ENCODE measurements around the gene ST6GALNAC5.

DNA sequence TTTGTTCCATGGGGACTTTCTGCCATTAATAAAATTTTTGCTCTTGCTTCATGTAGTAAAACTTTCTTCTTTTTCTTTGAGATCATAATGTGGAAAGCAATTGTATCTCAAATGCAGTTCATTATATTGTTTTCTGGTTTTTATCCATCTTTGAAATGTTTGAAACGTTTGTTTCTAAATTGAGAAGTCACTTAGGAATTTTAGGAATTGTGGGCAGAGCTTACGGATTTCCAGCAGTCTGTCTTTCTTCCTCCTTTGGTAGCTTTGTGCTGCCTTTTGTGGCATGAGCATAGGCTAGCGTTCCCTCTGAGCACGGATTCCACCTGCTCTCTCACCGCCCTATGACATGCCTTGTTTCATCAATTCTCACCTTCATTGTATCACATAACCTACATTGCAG is 2.9 kb upstream of the ST6GALNAC5 start:
- TF ChIP-seq POLR2A (IDR thresholded peaks at IDR 0.05; ENCODE audit: low read depth, low read length) (no peak), EP300 (IDR thresholded peaks at IDR 0.05; ENCODE audit: borderline replicate concordance in 1 of 2, control insufficient read depth in 1 of 2, low read depth in 2 of 2, low read length in 2 of 2) (no peak), CTCF (IDR thresholded peaks at IDR 0.05 in 2 of 3, conservative IDR thresholded peaks at IDR 0.05 in 1 of 3; ENCODE audit: control insufficient read depth in 2 of 3, extremely low read depth in 1 of 3, insufficient read depth in 1 of 3, low read depth in 3 of 3, low read length in 3 of 3) (no peak), BCL11A (IDR thresholded peaks at IDR 0.05; ENCODE audit: low read depth, low read length) (no peak), EGR1 (IDR thresholded peaks at IDR 0.05; ENCODE audit: borderline replicate concordance in 1 of 2, low read depth in 2 of 2, low read length in 2 of 2) (no peak), FOXM1 (IDR thresholded peaks at IDR 0.05; ENCODE audit: low read depth, low read length) (no peak), SP1 (IDR thresholded peaks at IDR 0.05; ENCODE audit: low read depth, low read length) (no peak), ZNF274 (IDR thresholded peaks at IDR 0.05; ENCODE audit: insufficient read depth, insufficient read length) (no peak), YY1 (IDR thresholded peaks at IDR 0.05; ENCODE audit: low read depth, low read length) (no peak), EED (IDR thresholded peaks at IDR 0.05; ENCODE audit: low read depth) (no peak)
- TF ChIP-seq, protein P1, sequence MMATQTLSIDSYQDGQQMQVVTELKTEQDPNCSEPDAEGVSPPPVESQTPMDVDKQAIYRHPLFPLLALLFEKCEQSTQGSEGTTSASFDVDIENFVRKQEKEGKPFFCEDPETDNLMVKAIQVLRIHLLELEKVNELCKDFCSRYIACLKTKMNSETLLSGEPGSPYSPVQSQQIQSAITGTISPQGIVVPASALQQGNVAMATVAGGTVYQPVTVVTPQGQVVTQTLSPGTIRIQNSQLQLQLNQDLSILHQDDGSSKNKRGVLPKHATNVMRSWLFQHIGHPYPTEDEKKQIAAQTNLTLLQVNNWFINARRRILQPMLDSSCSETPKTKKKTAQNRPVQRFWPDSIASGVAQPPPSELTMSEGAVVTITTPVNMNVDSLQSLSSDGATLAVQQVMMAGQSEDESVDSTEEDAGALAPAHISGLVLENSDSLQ (IDR thresholded peaks at IDR 0.05) = no peak
